ENCODE measurements around the gene LRRK2. TPM values are rescaled to one million over a fixed set of nuclear protein-coding genes. Genes with fewer than 3 reads are reported as not detected.

Gene LRRK2
- total and polyA plus RNA-seq, 8 donors: 2.5 to 11.2 (median 8.1) TPM

GRCh38 chr12:40183715-40184114 lies 41.1 kb upstream of the LRRK2 start:
- Histone ChIP-seq H3K36me3 (no peaks in the 10 kb centered on the region), H3K4me1 (no peaks in the 10 kb centered on the region), H3K9me3 (no peaks in the 10 kb centered on the region), H3K4me3 (no peak overlapping the region), H3K27ac (no peak overlapping the region), H3K27me3 (no peaks in the 10 kb centered on the region)
- WGBS, 2 donors: 86 to 95% methylated on average over 1 of the region's 1 CpG
- TF ChIP-seq, protein P1, sequence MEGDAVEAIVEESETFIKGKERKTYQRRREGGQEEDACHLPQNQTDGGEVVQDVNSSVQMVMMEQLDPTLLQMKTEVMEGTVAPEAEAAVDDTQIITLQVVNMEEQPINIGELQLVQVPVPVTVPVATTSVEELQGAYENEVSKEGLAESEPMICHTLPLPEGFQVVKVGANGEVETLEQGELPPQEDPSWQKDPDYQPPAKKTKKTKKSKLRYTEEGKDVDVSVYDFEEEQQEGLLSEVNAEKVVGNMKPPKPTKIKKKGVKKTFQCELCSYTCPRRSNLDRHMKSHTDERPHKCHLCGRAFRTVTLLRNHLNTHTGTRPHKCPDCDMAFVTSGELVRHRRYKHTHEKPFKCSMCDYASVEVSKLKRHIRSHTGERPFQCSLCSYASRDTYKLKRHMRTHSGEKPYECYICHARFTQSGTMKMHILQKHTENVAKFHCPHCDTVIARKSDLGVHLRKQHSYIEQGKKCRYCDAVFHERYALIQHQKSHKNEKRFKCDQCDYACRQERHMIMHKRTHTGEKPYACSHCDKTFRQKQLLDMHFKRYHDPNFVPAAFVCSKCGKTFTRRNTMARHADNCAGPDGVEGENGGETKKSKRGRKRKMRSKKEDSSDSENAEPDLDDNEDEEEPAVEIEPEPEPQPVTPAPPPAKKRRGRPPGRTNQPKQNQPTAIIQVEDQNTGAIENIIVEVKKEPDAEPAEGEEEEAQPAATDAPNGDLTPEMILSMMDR (IDR thresholded peaks at IDR 0.05): no peak
- FAIRE-seq (no peak), DNase-seq (no peak), ATAC-seq (no peak)
- intact Hi-C loops (cut with DNase I): no loop called here

GRCh38 chr12:40184493-40185302 lies 40.1 kb upstream of the LRRK2 start:
- Histone ChIP-seq H3K36me3 (no peaks in the 10 kb centered on the region), H3K27ac (no peak overlapping the region), H3K4me3 (no peak overlapping the region), H3K4me1 (no peaks in the 10 kb centered on the region), H3K9me3 (no peaks in the 10 kb centered on the region), H3K27me3 (no peaks in the 10 kb centered on the region)
- 53 to 58% methylated on average over 4 of the region's 4 CpGs for WGBS, 2 donors
- FAIRE-seq: no peak
- DNase-seq: no peak
- intact Hi-C loops (cut with DNase I): no loop called here
- ATAC-seq: no peak
- TF ChIP-seq, protein P1 (IDR thresholded peaks at IDR 0.05): no peak

DNA sequence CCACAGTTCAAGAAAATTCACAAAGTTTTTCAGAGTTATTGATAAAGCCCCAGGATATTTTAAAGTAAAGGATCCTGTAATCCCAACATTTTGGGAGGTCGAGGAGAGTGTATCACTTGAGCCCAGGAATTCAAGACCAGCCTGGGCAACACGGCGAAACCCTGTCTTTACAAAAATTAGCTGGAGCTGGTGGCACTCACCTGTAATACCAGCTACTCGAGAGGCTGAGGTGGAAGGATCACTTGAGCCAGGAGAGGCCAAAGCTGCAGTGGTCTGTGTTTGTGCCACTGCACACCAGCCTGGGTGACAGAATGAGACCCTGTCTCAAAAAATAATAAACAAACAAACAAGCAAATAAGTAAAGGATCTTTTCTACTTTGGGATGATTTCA lies 39.5 kb upstream of the LRRK2 start:
- TF ChIP-seq, protein P1 (IDR thresholded peaks at IDR 0.05): no peak
- DNase-seq (no peak), ATAC-seq (no peak), FAIRE-seq (no peak)
- 85 to 89% methylated on average over 4 of the region's 4 CpGs for WGBS, 2 donors
- no peaks in the 10 kb centered on the region for H3K4me1 ChIP-seq
- no peak overlapping the region for H3K4me3 ChIP-seq
- H3K9me3 ChIP-seq: no peaks in the 10 kb centered on the region
- H3K27ac ChIP-seq: no peak overlapping the region
- intact Hi-C loops (cut with DNase I): no loop called here
- no peaks in the 10 kb centered on the region for H3K27me3 ChIP-seq
- no peaks in the 10 kb centered on the region for H3K36me3 ChIP-seq

DNA sequence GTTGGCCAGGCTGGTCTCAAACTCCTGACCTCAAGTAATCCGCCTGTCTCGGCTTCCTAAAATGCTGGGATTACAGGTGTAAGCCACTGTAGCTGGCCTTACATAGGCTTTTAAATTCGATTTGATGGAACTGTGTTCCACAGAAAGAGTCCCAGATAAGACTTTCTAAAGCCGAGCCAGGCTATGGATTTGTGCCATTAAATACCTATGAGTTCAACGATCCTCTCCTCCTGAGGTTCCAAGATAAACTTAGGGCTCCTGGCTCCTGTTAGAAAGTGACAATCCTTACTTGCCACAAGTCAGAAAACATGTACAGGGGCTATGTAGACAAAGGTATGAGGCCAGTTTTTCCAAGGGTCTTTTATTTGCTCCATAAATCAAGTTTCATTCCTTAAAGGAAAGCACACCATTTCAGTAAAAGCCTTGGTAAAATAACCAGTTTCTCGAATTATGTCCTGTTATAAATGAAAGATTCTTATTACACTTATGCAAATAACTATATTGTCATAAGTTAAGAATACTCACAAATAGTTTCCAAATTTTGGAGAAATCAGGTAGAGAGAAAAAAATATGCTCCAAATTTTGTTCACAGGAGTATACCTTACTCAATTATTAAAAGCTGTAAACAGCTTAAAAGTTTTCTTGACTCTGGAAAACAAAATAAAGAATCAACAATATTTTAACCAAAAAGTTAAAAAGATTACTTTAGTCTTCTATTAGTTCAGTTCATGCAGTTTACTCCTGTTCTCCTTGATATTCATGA lies 36.1 kb upstream of the LRRK2 start:
- no peaks in the 10 kb centered on the region for H3K36me3 ChIP-seq
- DNase-seq (no peak), FAIRE-seq (no peak), ATAC-seq (no peak)
- H3K9me3 ChIP-seq: no peaks in the 10 kb centered on the region
- H3K4me1 ChIP-seq: no peaks in the 10 kb centered on the region
- WGBS, 2 donors: 71 to 75% methylated on average over 6 of the region's 6 CpGs
- H3K27ac ChIP-seq: no peak overlapping the region
- no peaks in the 10 kb centered on the region for H3K27me3 ChIP-seq
- TF ChIP-seq, protein P1 (IDR thresholded peaks at IDR 0.05): no peak
- no peak overlapping the region for H3K4me3 ChIP-seq
- intact Hi-C loops (cut with DNase I): no loop called here
